AG04450 (cell line): ENCODE data around the gene VPS13D. TPM values are rescaled to one million over a fixed set of nuclear protein-coding genes. Genes with fewer than 3 reads are reported as not detected.

Experiments
- CTCF ChIA-PET: fragments of 300-600, 350-600 bp; formaldehyde crosslinking; extraction: SDS; loops from one replicate; lab custom pipeline; 2022; ENCODE audit warnings: antibody characterized with exemption, inconsistent platforms; lab: Charles Lee
- POLR2A ChIA-PET: fragments of 350-600 bp; formaldehyde crosslinking; extraction: SDS; loops from one replicate; lab custom pipeline; 2021; ENCODE audit warnings: antibody characterized with exemption, inconsistent platforms; lab: Yijun Ruan, JAX
- DNase-seq: peaks from one replicate; pipeline ENCODE4 v3.0.0-alpha.2; 2011; ENCODE audit warnings: low read depth, low spot score
- H3K27ac ChIP-seq: one replicate; pipeline ENCODE4 v1.5.1; 2012; ENCODE audit warnings: low read depth, low read length, control low read depth
- H3K27me3 ChIP-seq: one replicate; pipeline ENCODE4 v1.6.0; 2012; ENCODE audit warnings: low read length; ENCODE audit not compliant: control insufficient read depth, insufficient read depth
- H3K4me3 ChIP-seq: 2 replicates; pipeline ENCODE4 v1.5.1; 2011; ENCODE audit warnings: mild to moderate bottlenecking, low read depth, low read length, control low read depth
- H3K9me3 ChIP-seq: 2 replicates; pipeline ENCODE4 v1.5.1; 2012; ENCODE audit warnings: low read length; ENCODE audit not compliant: control insufficient read depth, insufficient read depth
- CTCF ChIP-seq: IDR thresholded peaks from 2 replicates; pipeline ENCODE4 v1.5.1; 2011; ENCODE audit warnings: low read depth, low read length, control low read depth, inconsistent platforms
- polyA plus RNA-seq: library from polyadenylated mRNA; depleted of rRNA; stranded (reverse); fragments of >200 nt; gene quantifications from 2 replicates; pipeline ENCODE4 v1.2.3, GENCODE V29; 2011

The VPS13D gene
- polyA plus RNA-seq, 1 experiment, result 18.3 TPM

- DNase-seq, result no peak
- POLR2A ChIA-PET, result interaction anchor here (2.2 kb wide), 1 partner anchor 45 kb away, joined by 5 read pairs; no protein-coding TSS in a partner anchor
Observed at GRCh38 chr1:12433323-12434053, 203.7 kb downstream of the VPS13D start.

GRCh38 chr1:12434174-12434573, 204.3 kb downstream of the VPS13D start:
- POLR2A ChIA-PET, result interaction anchor here (2.2 kb wide), 1 partner anchor 44 kb away, joined by 5 read pairs; no protein-coding TSS in a partner anchor
- CTCF ChIA-PET, result interaction anchor here (1.2 to 1.3 kb wide), 2 partner anchors 9 to 27 kb away, joined by 3 to 4 read pairs; no protein-coding TSS in a partner anchor
- Histone ChIP-seq H3K27me3 (no peaks in the 10 kb centered on the region), H3K27ac (peak overlapping the region; percentile 52), H3K9me3 (no peaks in the 10 kb centered on the region), H3K4me3 (no peak overlapping the region)
- no peak for TF ChIP-seq CTCF
- DNase-seq, result no peak

More at GRCh38 chr1:12433323-12434053, 203.7 kb downstream of the VPS13D start:
- no peaks in the 10 kb centered on the region for H3K27me3 ChIP-seq
- no peak overlapping the region for H3K4me3 ChIP-seq
- peak overlapping the region; percentile 39 for H3K27ac ChIP-seq
- no peaks in the 10 kb centered on the region for H3K9me3 ChIP-seq
- no peak for TF ChIP-seq CTCF
- CTCF ChIA-PET, result interaction anchor here (0.6 to 1.2 kb wide), 2 partner anchors 9 to 26 kb away, joined by 3 read pairs; no protein-coding TSS in a partner anchor

- POLR2A ChIA-PET, result interaction anchor here (2.2 kb wide), 1 partner anchor 43 kb away, joined by 5 read pairs; no protein-coding TSS in a partner anchor
- Histone ChIP-seq H3K4me3 (no peak overlapping the region), H3K9me3 (no peaks in the 10 kb centered on the region), H3K27ac (no peak overlapping the region), H3K27me3 (no peaks in the 10 kb centered on the region)
- DNase-seq, result no peak
- no peak for TF ChIP-seq CTCF
- CTCF ChIA-PET, result interaction anchor here (1.1 to 1.3 kb wide), 2 partner anchors 9 to 20 kb away, joined by 3 to 4 read pairs; no protein-coding TSS in a partner anchor
Observed at GRCh38 chr1:12434686-12435085, 204.9 kb downstream of the VPS13D start.

GRCh38 chr1:12435639-12436344, 206.0 kb downstream of the VPS13D start:
- TF ChIP-seq CTCF, result no peak
- CTCF ChIA-PET, result interaction anchor here (1.1 kb wide), 1 partner anchor 19 kb away, joined by 3 read pairs; no protein-coding TSS in a partner anchor
- H3K27me3 ChIP-seq, result no peaks in the 10 kb centered on the region
- no peak overlapping the region for H3K4me3 ChIP-seq
- H3K27ac ChIP-seq, result no peak overlapping the region
- DNase-seq, result no peak
- POLR2A ChIA-PET, result no interaction called here
- no peaks in the 10 kb centered on the region for H3K9me3 ChIP-seq
